GM12878 (cell line): ENCODE measurements around the gene NCKAP5L. TPM values are rescaled to one million over a fixed set of nuclear protein-coding genes. Genes with fewer than 3 reads are reported as not detected.

ENCODE experiments used
- ATAC-seq: fragments of 200-7000 bp; cut with Tn5 transposase; 3 replicates; pipeline ENCODE4 v1.9.1; 2020; ENCODE audit warnings: mild to moderate bottlenecking, moderate library complexity
- BruUV-seq: library from RNA; stranded (reverse); fragments of 400-500 nt; replicated peaks from 2 replicates; lab custom pipeline; 2021; lab: Mats Ljungman, UMichigan
- CTCF ChIA-PET: fragments of 300-600 bp; sonication (Branson Sonifier 250); formaldehyde crosslinking; extraction: SDS; loops from one replicate; lab custom pipeline; 2021; ENCODE audit warnings: inconsistent platforms; lab: Yijun Ruan, JAX
- POLR2A ChIA-PET: fragments of 350-600 bp; formaldehyde crosslinking; extraction: SDS; loops from one replicate; lab custom pipeline; 2021; ENCODE audit warnings: inconsistent platforms; lab: Charles Lee
- RAD21 ChIA-PET: fragments of 300-600 bp; sonication (Branson Sonifier 250); formaldehyde crosslinking; loops from one replicate; lab custom pipeline; 2023; ENCODE audit warnings: antibody characterized with exemption; ENCODE audit not compliant: unreplicated experiment; lab: Charles Lee
- SMC1A ChIA-PET: fragments of 300-600 bp; sonication (Branson Sonifier 250); formaldehyde crosslinking; loops from one replicate; lab custom pipeline; 2023; ENCODE audit not compliant: unreplicated experiment, uncharacterized antibody; lab: Charles Lee
- DNase-seq: peaks from one replicate; pipeline ENCODE4 v3.0.0-alpha.2; 2011; ENCODE audit warnings: low read depth, low spot score
- FAIRE-seq: peaks from 3 replicates; lab custom pipeline; 2011; peaks lifted over from hg19 to GRCh38; lab: Jason Lieb, UNC
- H2AFZ ChIP-seq: 2 replicates; pipeline ENCODE4 v1.6.0; 2011; ENCODE audit warnings: low read depth, low read length, control low read depth; ENCODE audit not compliant: control insufficient read depth
- H3K27ac ChIP-seq: 2 replicates; pipeline ENCODE4 v1.5.1; 2011; ENCODE audit warnings: control low read depth; ENCODE audit not compliant: control insufficient read depth, insufficient read depth
- H3K27me3 ChIP-seq, 2 experiments: replicated peaks in 1 of 2; 2 replicates each; pipeline versions ENCODE4 v1.6.0 to v1.6.1; 2011; ENCODE audit warnings: low read length in 1 of 2; ENCODE audit not compliant: control insufficient read depth in 2 of 2, insufficient read depth in 2 of 2
- H3K36me3 ChIP-seq, 2 experiments: 2 replicates each; pipeline ENCODE4 v1.5.1; 2011; ENCODE audit warnings: low read length in 1 of 2; ENCODE audit not compliant: control insufficient read depth in 2 of 2, insufficient read depth in 2 of 2
- H3K4me1 ChIP-seq: 2 replicates; pipeline ENCODE4 v1.6.1; 2011; ENCODE audit warnings: mild to moderate bottlenecking, low read length, moderate library complexity, mixed read lengths; ENCODE audit not compliant: control insufficient read depth, insufficient read depth
- H3K4me2 ChIP-seq: 2 replicates; pipeline ENCODE4 v1.6.0; 2011; ENCODE audit warnings: control low read depth; ENCODE audit not compliant: control insufficient read depth, insufficient read depth
- H3K4me3 ChIP-seq: fragments of 200-600 bp; sonication (generic); 2 replicates; pipeline ENCODE4 v1.5.1; 2016
- H3K79me2 ChIP-seq: 2 replicates; pipeline ENCODE4 v1.6.0; 2011; ENCODE audit warnings: low read length; ENCODE audit not compliant: control insufficient read depth, insufficient read depth
- H3K9ac ChIP-seq: 2 replicates; pipeline ENCODE4 v1.8.0; 2011; ENCODE audit warnings: low read length, control low read depth, mixed read lengths; ENCODE audit not compliant: control insufficient read depth, insufficient read depth
- H3K9me3 ChIP-seq: replicated peaks from 3 replicates; pipeline ENCODE4 v1.5.1; 2011; ENCODE audit warnings: mild to moderate bottlenecking, low read length; ENCODE audit not compliant: control insufficient read depth, insufficient read depth
- H4K20me1 ChIP-seq: 2 replicates; pipeline ENCODE4 v1.6.0; 2011; ENCODE audit not compliant: control insufficient read depth, insufficient read depth
- E4F1 ChIP-seq: fragments of 450-650 bp; IDR thresholded peaks from 2 replicates; pipeline ENCODE4 v1.6.1; 2018; ENCODE audit warnings: borderline replicate concordance, mild to moderate bottlenecking; ENCODE audit not compliant: partially characterized antibody
- HDAC6 ChIP-seq: fragments of 200-600 bp; sonication (generic); IDR thresholded peaks from one replicate; pipeline ENCODE4 v1.8.0; 2017; ENCODE audit warnings: antibody characterized with exemption; ENCODE audit not compliant: unreplicated experiment
- JUNB ChIP-seq: IDR thresholded peaks from 2 replicates; pipeline ENCODE4 v1.6.1; 2016; ENCODE audit warnings: antibody characterized with exemption, mild to moderate bottlenecking
- KLF5 ChIP-seq: fragments of 450-650 bp; IDR thresholded peaks from 2 replicates; pipeline ENCODE4 v1.6.1; 2014; ENCODE audit warnings: mild to moderate bottlenecking; ENCODE audit not compliant: partially characterized antibody
- SIN3A ChIP-seq: IDR thresholded peaks from 2 replicates; pipeline ENCODE4 v1.6.1; 2012; ENCODE audit warnings: low read depth, low read length, improper control_type of control experiment
- ZBTB33 ChIP-seq: fragments of 450-650 bp; IDR thresholded peaks from 2 replicates; pipeline ENCODE4 v1.6.1; 2017; ENCODE audit warnings: mild to moderate bottlenecking
- ZZZ3 ChIP-seq: IDR thresholded peaks from 2 replicates; pipeline ENCODE4 v1.6.1; 2011; ENCODE audit warnings: low read depth; ENCODE audit not compliant: control insufficient read depth, insufficient read length
- WGBS: methylation state at CpG from one replicate; pipeline ENCODE4 v1.1.6; 2016; ENCODE audit warnings: low lambda C conversion rate; ENCODE audit not compliant: insufficient replicate concordance, insufficient coverage; ENCODE audit errors: missing lambda C conversion rate; 5-methylcytosine and 5-hydroxymethylcytosine counted together
- in situ Hi-C: fragments of 300-500 bp; cut with MboI; formaldehyde crosslinking; loops from 9 replicates; pipeline ENCODE4 v1.14.3; 2018; ENCODE audit warnings: mixed read lengths
- intact Hi-C: fragments of 100-400 bp; cut with micrococcal nuclease; formaldehyde crosslinking; loops from one replicate; pipeline ENCODE4 v1.14.2; 2022; ENCODE audit not compliant: unreplicated experiment
- polyA plus RNA-seq, 11 experiments: library from polyadenylated mRNA; depleted of rRNA in 4 of 11; unstranded in 6 of 11; stranded (reverse) in 5 of 11; fragments of >200 nt; fragmentation: Nextera tagmentation in 4 of 11; fragmentation: Illumina TruSeq in 1 of 11; extraction: Ambion mirVana in 4 of 11; extraction: Trizol in 1 of 11; gene quantifications; 1 replicate in 1 of 11; 2 replicates in 10 of 11; pipeline versions ENCODE4 v1.2.1 to v1.2.3, GENCODE V29; 2011 to 2016; ENCODE audit warnings: inconsistent platforms in 2 of 11, missing spikeins in 2 of 11, low read depth in 1 of 11
- total RNA-seq, 4 experiments: library from RNA; depleted of rRNA in 3 of 4; stranded (reverse); fragments of >200 nt in 3 of 4; fragmentation: Illumina TruSeq in 1 of 4; extraction: Trizol in 1 of 4; gene quantifications; 2 replicates each; pipeline versions ENCODE4 v1.2.1 to v1.2.3, GENCODE V29; 2013 to 2021

Gene NCKAP5L
- total and polyA plus RNA-seq, 10 of the 15 experiments (the other 5 are each of a cell fraction or from before 2014, with no cell fraction given): 0.03 to 15.8 (median 4.4) TPM

- POLR2A ChIA-PET: no interaction called here
- H3K4me1 ChIP-seq: no peaks in the 10 kb centered on the region
- 70% methylated on average over 3 of the region's 3 CpGs for WGBS
- H3K4me3 ChIP-seq: no peak overlapping the region
- no peak overlapping the region for H3K4me2 ChIP-seq
- SMC1A ChIA-PET: no interaction called here
- RAD21 ChIA-PET: no interaction called here
- ATAC-seq: no peak
- no peak for FAIRE-seq
- no peaks in the 10 kb centered on the region for H3K79me2 ChIP-seq
- no peaks in the 10 kb centered on the region for H3K9me3 ChIP-seq
- CTCF ChIA-PET: no interaction called here
- no peaks in the 10 kb centered on the region for H3K27me3 ChIP-seq
- no peak for DNase-seq
- no peak overlapping the region for H2AFZ ChIP-seq
- no peak overlapping the region for H3K9ac ChIP-seq
- in situ Hi-C loops: no loop called here
- no peak for TF ChIP-seq KLF5
- TF ChIP-seq E4F1: no peak
- no peak for TF ChIP-seq JUNB
- BruUV-seq: no TSS peak
- intact Hi-C loops: no loop called here
- no peaks in the 10 kb centered on the region for H3K36me3 ChIP-seq
- H4K20me1 ChIP-seq: no peaks in the 10 kb centered on the region
- no peak overlapping the region for H3K27ac ChIP-seq
Measured at GRCh38 chr12:49876070-49876469, 47.9 kb upstream of the NCKAP5L start.

GRCh38 chr12:49875115-49875720 is 47.0 kb upstream of the NCKAP5L start:
- FAIRE-seq: no peak
- DNase-seq: no peak
- intact Hi-C loops (no loop called here), in situ Hi-C loops (no loop called here)
- no TSS peak for BruUV-seq
- no peaks in the 10 kb centered on the region for H3K9me3 ChIP-seq
- no peaks in the 10 kb centered on the region for H3K79me2 ChIP-seq
- no peak overlapping the region for H3K9ac ChIP-seq
- CTCF ChIA-PET: no interaction called here
- no peak overlapping the region for H3K27ac ChIP-seq
- no peaks in the 10 kb centered on the region for H3K27me3 ChIP-seq
- no peak for ATAC-seq
- H2AFZ ChIP-seq: no peak overlapping the region
- no peak overlapping the region for H3K4me3 ChIP-seq
- no peaks in the 10 kb centered on the region for H3K36me3 ChIP-seq
- 64% methylated on average over 9 of the region's 9 CpGs for WGBS
- RAD21 ChIA-PET: no interaction called here
- SMC1A ChIA-PET: no interaction called here
- POLR2A ChIA-PET: no interaction called here
- H3K4me1 ChIP-seq: no peaks in the 10 kb centered on the region
- H4K20me1 ChIP-seq: no peaks in the 10 kb centered on the region
- no peak overlapping the region for H3K4me2 ChIP-seq
- TF ChIP-seq HDAC6 (no peak), SIN3A (no peak), ZBTB33 (no peak), ZZZ3 (no peak)
